HCT116 (cell line): ENCODE results near the gene CHMP2A.

Experiments used
- EZH2 ChIP-seq: fragments of 200-600 bp; sonication (generic); IDR thresholded peaks from 2 replicates; pipeline ENCODE4 v1.6.1; 2017; ENCODE audit warnings: antibody characterized with exemption, mixed run types
- POLR2A ChIP-seq: IDR thresholded peaks from 2 replicates; pipeline ENCODE4 v1.7.0; 2011; ENCODE audit warnings: borderline replicate concordance; ENCODE audit not compliant: insufficient read depth, insufficient read length; ENCODE audit errors: extremely low read depth
- POLR2AphosphoS5 ChIP-seq: IDR thresholded peaks from 2 replicates; pipeline ENCODE4 v1.6.1; 2011; ENCODE audit warnings: mild to moderate bottlenecking, low read depth, low read length, moderate library complexity
- RAD21 ChIP-seq: IDR thresholded peaks from 2 replicates; pipeline ENCODE4 v1.6.1; 2012; ENCODE audit warnings: low read depth, mild to moderate bottlenecking
- SIN3A ChIP-seq: IDR thresholded peaks from 2 replicates; pipeline ENCODE4 v1.6.1; 2012; ENCODE audit warnings: low read depth
- SP1 ChIP-seq: IDR thresholded peaks from 2 replicates; pipeline ENCODE4 v1.6.1; 2012; ENCODE audit warnings: low read depth
- TCF7L2 ChIP-seq: IDR thresholded peaks from 2 replicates; pipeline ENCODE4 v1.7.0; 2011; ENCODE audit warnings: borderline replicate concordance, inconsistent platforms; ENCODE audit not compliant: insufficient read depth, insufficient read length; ENCODE audit errors: extremely low read depth
- YY1 ChIP-seq: IDR thresholded peaks from 2 replicates; pipeline ENCODE4 v1.6.1; 2011; ENCODE audit warnings: low read length, low read depth, moderate library complexity, mild to moderate bottlenecking; ENCODE audit not compliant: insufficient replicate concordance; ENCODE audit errors: extremely low read depth
- ZNF274 ChIP-seq: fragments of 200-500 bp; sonication (Bioruptor generic); IDR thresholded peaks from 2 replicates; pipeline ENCODE4 v1.6.1; 2014; ENCODE audit warnings: mild to moderate bottlenecking, low read depth, low read length, inconsistent platforms
- TF ChIP-seq, protein P1 (sequence below), 3 experiments: fragments of 200-600 bp in 1 of 3; sonication (generic) in 1 of 3; IDR thresholded peaks in 2 of 3; conservative IDR thresholded peaks in 1 of 3; 2 replicates each; pipeline ENCODE4 v1.5.1; 2012 to 2017; ENCODE audit warnings: low read depth in 2 of 3, low read length in 2 of 3, antibody characterized with exemption in 1 of 3, borderline replicate concordance in 1 of 3, control low read depth in 1 of 3, mild to moderate bottlenecking in 1 of 3, mixed read lengths in 1 of 3, mixed run types in 1 of 3, moderate library complexity in 1 of 3; ENCODE audit not compliant: insufficient read depth in 1 of 3
- TF ChIP-seq, protein P2 (sequence below): IDR thresholded peaks from 2 replicates; pipeline ENCODE4 v1.6.1; 2012; ENCODE audit warnings: low read depth
- TF ChIP-seq, protein P3 (sequence below): IDR thresholded peaks from 2 replicates; pipeline ENCODE4 v1.6.1; 2012

DNA sequence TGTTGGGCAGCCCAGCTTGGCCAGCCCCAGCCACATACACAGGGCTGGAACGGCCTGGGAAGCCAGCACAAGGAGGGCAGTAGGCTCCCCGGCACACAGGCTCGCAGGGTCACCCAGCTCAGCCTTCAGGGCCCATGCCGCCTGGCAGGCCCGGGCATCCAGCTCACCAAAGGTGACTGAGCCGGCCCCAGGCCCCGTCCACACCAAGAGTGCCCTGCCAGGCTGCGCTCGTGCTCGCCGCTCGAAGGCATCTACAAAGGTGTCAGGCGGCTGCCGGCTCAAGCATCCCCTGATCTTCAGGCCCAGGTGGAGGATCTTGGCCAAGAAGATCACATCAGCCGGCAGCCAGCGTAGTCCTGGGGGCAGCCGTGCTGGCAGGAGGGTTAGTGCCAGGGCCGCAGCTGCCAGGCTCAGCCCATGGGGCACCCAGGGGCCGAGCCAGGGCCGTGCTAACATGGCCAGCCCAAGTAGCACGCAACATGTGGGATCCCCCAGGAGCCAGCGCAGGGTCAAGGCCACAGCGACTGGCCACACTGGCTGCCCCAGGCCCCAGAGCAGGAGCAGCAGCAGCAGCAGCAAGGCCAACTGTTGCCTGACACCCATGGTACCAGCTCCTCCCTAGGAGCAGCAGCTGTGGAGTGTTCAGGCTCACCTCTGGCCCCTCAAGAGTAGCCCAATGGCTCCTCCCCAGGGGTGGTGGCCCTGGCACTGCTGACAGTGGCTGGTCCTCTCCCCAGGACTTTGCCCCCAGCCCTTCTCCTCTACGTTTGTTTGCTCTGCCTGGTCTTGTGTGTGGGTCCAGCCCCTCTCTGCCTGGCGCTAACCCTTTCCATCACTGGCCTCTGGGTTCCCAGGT lies 43.3 kb downstream of the CHMP2A start, which contains the start of gene SLC27A5:
- TF ChIP-seq, protein P1, sequence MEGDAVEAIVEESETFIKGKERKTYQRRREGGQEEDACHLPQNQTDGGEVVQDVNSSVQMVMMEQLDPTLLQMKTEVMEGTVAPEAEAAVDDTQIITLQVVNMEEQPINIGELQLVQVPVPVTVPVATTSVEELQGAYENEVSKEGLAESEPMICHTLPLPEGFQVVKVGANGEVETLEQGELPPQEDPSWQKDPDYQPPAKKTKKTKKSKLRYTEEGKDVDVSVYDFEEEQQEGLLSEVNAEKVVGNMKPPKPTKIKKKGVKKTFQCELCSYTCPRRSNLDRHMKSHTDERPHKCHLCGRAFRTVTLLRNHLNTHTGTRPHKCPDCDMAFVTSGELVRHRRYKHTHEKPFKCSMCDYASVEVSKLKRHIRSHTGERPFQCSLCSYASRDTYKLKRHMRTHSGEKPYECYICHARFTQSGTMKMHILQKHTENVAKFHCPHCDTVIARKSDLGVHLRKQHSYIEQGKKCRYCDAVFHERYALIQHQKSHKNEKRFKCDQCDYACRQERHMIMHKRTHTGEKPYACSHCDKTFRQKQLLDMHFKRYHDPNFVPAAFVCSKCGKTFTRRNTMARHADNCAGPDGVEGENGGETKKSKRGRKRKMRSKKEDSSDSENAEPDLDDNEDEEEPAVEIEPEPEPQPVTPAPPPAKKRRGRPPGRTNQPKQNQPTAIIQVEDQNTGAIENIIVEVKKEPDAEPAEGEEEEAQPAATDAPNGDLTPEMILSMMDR (IDR thresholded peaks at IDR 0.05 in 2 of 3, conservative IDR thresholded peaks at IDR 0.05 in 1 of 3; ENCODE audit: borderline replicate concordance in 1 of 3, insufficient read depth in 1 of 3, low read depth in 2 of 3, low read length in 2 of 3): no peak
- TF ChIP-seq SIN3A (no peak), POLR2AphosphoS5 (no peak), RAD21 (no peak), SP1 (no peak), EZH2 (no peak), ZNF274 (no peak), TCF7L2 (no peak), POLR2A (no peak), YY1 (no peak)
- TF ChIP-seq, protein P2, sequence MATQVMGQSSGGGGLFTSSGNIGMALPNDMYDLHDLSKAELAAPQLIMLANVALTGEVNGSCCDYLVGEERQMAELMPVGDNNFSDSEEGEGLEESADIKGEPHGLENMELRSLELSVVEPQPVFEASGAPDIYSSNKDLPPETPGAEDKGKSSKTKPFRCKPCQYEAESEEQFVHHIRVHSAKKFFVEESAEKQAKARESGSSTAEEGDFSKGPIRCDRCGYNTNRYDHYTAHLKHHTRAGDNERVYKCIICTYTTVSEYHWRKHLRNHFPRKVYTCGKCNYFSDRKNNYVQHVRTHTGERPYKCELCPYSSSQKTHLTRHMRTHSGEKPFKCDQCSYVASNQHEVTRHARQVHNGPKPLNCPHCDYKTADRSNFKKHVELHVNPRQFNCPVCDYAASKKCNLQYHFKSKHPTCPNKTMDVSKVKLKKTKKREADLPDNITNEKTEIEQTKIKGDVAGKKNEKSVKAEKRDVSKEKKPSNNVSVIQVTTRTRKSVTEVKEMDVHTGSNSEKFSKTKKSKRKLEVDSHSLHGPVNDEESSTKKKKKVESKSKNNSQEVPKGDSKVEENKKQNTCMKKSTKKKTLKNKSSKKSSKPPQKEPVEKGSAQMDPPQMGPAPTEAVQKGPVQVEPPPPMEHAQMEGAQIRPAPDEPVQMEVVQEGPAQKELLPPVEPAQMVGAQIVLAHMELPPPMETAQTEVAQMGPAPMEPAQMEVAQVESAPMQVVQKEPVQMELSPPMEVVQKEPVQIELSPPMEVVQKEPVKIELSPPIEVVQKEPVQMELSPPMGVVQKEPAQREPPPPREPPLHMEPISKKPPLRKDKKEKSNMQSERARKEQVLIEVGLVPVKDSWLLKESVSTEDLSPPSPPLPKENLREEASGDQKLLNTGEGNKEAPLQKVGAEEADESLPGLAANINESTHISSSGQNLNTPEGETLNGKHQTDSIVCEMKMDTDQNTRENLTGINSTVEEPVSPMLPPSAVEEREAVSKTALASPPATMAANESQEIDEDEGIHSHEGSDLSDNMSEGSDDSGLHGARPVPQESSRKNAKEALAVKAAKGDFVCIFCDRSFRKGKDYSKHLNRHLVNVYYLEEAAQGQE: no peak
- TF ChIP-seq, protein P3, sequence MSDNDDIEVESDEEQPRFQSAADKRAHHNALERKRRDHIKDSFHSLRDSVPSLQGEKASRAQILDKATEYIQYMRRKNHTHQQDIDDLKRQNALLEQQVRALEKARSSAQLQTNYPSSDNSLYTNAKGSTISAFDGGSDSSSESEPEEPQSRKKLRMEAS: no peak
